ENCODE data around the gene CTAGE4.
"Not testable (repeated sequence)": the region's sequence is repeated elsewhere in the genome, so short reads cannot be mapped to it uniquely, and the experiment has no call there.

GRCh38 chr7:144217200-144217599 lies 33.9 kb downstream of the CTAGE4 start:
- not testable (repeated sequence) for TF ChIP-seq CTCF, POLR2A, EP300 (IDR thresholded peaks at IDR 0.05)

All from ovary (tissue), 3 donors.